Ishikawa (cell line): ENCODE measurements around the gene DOCK3.

Experiments used
- CEBPB ChIP-seq: IDR thresholded peaks from 2 replicates; pipeline ENCODE4 v1.6.1; 2012
- CREB1 ChIP-seq: IDR thresholded peaks from 2 replicates; pipeline ENCODE4 v1.6.1; 2012; ENCODE audit warnings: low read depth
- EGR1 ChIP-seq: IDR thresholded peaks from 2 replicates; pipeline ENCODE4 v1.6.1; 2012
- EP300 ChIP-seq: IDR thresholded peaks from 2 replicates; pipeline ENCODE4 v1.6.1; 2012; ENCODE audit warnings: borderline replicate concordance
- FOXM1 ChIP-seq: IDR thresholded peaks from 2 replicates; pipeline ENCODE4 v1.6.1; 2012; ENCODE audit warnings: low read depth, borderline replicate concordance
- NFIC ChIP-seq: IDR thresholded peaks from 2 replicates; pipeline ENCODE4 v1.6.1; 2012
- RAD21 ChIP-seq: IDR thresholded peaks from 2 replicates; pipeline ENCODE4 v1.6.1; 2012; ENCODE audit warnings: low read depth
- TAF1 ChIP-seq: IDR thresholded peaks from 2 replicates; pipeline ENCODE4 v1.6.1; 2012; ENCODE audit warnings: low read depth, mild to moderate bottlenecking
- TCF12 ChIP-seq: IDR thresholded peaks from 2 replicates; pipeline ENCODE4 v1.6.1; 2012; ENCODE audit warnings: low read depth
- TEAD4 ChIP-seq: IDR thresholded peaks from 2 replicates; pipeline ENCODE4 v1.6.1; 2012
- YY1 ChIP-seq: IDR thresholded peaks from 2 replicates; pipeline ENCODE4 v1.6.1; 2012; ENCODE audit warnings: low read depth
- ZBTB7A ChIP-seq: IDR thresholded peaks from 2 replicates; pipeline ENCODE4 v1.6.1; 2012; ENCODE audit warnings: low read depth
- TF ChIP-seq, protein P1 (sequence below): IDR thresholded peaks from 2 replicates; pipeline ENCODE4 v1.6.1; 2012
- TF ChIP-seq, protein P2 (sequence below): IDR thresholded peaks from 2 replicates; pipeline ENCODE4 v1.6.1; 2012
- TF ChIP-seq, protein P3 (sequence below): IDR thresholded peaks from 2 replicates; pipeline ENCODE4 v1.6.1; 2012; ENCODE audit warnings: low read depth, mild to moderate bottlenecking

Gene DOCK3

DNA sequence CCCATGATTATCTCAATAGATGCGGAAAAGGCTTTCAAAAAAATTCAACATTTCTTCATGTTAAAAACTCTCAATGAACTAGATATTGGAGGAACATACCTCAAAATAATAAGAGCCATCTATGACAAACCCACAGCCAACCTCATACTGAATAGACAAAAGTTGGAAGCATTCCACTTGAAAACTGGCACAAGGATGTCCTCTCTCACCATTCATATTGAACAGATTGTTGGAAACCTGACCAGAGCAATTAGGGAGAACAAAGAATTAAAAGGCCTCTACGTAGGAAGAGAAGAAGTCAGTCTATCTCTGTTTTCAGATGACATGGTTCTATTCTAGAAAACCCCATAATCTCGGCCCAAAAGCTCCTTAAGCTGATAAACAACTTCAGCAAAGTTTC, 435.9 kb downstream of the DOCK3 start:
- TF ChIP-seq CEBPB = no peak
- TF ChIP-seq, protein P1, sequence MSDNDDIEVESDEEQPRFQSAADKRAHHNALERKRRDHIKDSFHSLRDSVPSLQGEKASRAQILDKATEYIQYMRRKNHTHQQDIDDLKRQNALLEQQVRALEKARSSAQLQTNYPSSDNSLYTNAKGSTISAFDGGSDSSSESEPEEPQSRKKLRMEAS = no peak
- TF ChIP-seq YY1 = no peak
- no peak for TF ChIP-seq CREB1
- TF ChIP-seq FOXM1 = no peak
- TF ChIP-seq, protein P2, sequence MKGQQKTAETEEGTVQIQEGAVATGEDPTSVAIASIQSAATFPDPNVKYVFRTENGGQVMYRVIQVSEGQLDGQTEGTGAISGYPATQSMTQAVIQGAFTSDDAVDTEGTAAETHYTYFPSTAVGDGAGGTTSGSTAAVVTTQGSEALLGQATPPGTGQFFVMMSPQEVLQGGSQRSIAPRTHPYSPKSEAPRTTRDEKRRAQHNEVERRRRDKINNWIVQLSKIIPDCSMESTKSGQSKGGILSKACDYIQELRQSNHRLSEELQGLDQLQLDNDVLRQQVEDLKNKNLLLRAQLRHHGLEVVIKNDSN = no peak
- no peak for TF ChIP-seq TCF12
- TF ChIP-seq NFIC = no peak
- TF ChIP-seq EP300 = no peak
- TF ChIP-seq RAD21 = no peak
- no peak for TF ChIP-seq TEAD4
- TF ChIP-seq EGR1 = no peak
- no peak for TF ChIP-seq ZBTB7A
- TF ChIP-seq, protein P3, sequence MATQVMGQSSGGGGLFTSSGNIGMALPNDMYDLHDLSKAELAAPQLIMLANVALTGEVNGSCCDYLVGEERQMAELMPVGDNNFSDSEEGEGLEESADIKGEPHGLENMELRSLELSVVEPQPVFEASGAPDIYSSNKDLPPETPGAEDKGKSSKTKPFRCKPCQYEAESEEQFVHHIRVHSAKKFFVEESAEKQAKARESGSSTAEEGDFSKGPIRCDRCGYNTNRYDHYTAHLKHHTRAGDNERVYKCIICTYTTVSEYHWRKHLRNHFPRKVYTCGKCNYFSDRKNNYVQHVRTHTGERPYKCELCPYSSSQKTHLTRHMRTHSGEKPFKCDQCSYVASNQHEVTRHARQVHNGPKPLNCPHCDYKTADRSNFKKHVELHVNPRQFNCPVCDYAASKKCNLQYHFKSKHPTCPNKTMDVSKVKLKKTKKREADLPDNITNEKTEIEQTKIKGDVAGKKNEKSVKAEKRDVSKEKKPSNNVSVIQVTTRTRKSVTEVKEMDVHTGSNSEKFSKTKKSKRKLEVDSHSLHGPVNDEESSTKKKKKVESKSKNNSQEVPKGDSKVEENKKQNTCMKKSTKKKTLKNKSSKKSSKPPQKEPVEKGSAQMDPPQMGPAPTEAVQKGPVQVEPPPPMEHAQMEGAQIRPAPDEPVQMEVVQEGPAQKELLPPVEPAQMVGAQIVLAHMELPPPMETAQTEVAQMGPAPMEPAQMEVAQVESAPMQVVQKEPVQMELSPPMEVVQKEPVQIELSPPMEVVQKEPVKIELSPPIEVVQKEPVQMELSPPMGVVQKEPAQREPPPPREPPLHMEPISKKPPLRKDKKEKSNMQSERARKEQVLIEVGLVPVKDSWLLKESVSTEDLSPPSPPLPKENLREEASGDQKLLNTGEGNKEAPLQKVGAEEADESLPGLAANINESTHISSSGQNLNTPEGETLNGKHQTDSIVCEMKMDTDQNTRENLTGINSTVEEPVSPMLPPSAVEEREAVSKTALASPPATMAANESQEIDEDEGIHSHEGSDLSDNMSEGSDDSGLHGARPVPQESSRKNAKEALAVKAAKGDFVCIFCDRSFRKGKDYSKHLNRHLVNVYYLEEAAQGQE = no peak
- TF ChIP-seq TAF1 = no peak

DNA sequence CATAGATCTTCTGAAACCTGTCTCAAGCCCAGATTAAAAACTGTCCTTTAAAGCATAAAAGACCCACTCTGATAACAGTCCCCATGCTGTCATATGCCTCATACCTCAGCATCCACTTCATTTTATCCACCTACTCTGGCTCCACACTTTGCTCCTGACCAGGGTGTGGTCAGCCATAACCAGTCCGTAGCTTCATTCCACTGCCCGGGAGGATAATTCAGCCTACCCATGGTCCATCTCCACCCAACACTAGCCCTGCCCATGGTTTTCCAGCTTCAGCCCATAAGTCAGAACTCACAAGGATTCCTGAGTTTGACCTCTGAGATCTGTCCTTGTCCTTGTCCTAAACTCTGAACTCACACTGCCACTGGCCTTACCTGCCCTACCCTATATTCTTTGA, 448.2 kb downstream of the DOCK3 start:
- TF ChIP-seq RAD21 = no peak
- TF ChIP-seq, protein P3 = no peak
- no peak for TF ChIP-seq TEAD4

DNA sequence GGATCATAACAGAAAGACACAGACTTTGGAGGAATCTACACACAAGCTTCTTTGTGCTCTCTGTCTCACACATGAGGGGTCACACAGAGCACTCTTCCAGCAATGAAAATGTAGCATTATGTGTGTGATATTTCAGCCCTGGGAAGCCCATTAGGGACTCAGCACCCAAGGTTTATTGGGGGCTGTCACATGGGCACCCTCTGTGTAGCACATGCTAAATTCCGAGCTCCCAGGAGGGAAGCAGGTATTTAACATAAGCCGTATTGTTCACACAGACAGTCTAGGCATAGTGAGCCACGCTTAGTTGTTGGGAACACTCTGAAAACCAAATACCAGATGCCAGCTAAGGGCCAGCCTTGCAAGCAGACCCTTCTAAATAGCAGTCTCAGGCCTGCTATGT, 448.8 kb downstream of the DOCK3 start:
- no peak for TF ChIP-seq YY1
- no peak for TF ChIP-seq EGR1
- TF ChIP-seq, protein P2 = no peak
- TF ChIP-seq, protein P1 = no peak
- no peak for TF ChIP-seq NFIC
- no peak for TF ChIP-seq TCF12
- no peak for TF ChIP-seq FOXM1
- TF ChIP-seq TAF1 = no peak
- TF ChIP-seq, protein P3 = no peak
- no peak for TF ChIP-seq ZBTB7A
- no peak for TF ChIP-seq CEBPB
- TF ChIP-seq RAD21 = no peak
- no peak for TF ChIP-seq CREB1
- no peak for TF ChIP-seq EP300
- TF ChIP-seq TEAD4 = no peak

DNA sequence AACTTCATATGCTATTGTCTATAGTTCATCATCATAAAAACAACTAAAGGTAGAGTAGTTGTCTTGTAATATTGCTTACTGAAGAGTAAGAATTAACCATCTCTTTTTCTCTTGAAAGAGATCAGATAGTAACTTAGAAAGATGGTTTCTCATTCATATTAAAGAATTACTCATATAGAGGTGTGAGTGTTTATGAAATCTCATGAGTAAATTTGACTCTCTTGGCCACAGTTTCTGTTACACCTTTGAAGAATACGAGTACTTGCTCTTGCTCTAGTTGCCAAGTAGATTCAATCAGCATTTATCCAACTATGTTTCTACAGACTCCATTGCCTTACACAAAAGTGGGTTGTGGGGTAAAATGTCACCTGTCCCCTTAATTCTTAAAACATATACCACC, 463.0 kb downstream of the DOCK3 start:
- TF ChIP-seq, protein P3 = no peak
- no peak for TF ChIP-seq EP300
- no peak for TF ChIP-seq CEBPB
- TF ChIP-seq YY1 = no peak
- TF ChIP-seq ZBTB7A = no peak
- no peak for TF ChIP-seq RAD21
- no peak for TF ChIP-seq TCF12
- TF ChIP-seq, protein P1 = no peak
- no peak for TF ChIP-seq FOXM1
- TF ChIP-seq EGR1 = no peak
- TF ChIP-seq, protein P2 = no peak
- TF ChIP-seq NFIC = no peak
- no peak for TF ChIP-seq TAF1
- TF ChIP-seq CREB1 = no peak
- TF ChIP-seq TEAD4 = no peak
